Lung (tissue), 12 donors: ENCODE results near the gene WBP4. TPM values are rescaled to one million over a fixed set of nuclear protein-coding genes. Genes with fewer than 3 reads are reported as not detected.

ENCODE experiments used
- ATAC-seq: fragments of 200-7000 bp; cut with Tn5 transposase; one replicate; pipeline ENCODE4 v1.9.1; 2020; ENCODE audit warnings: moderate number of reproducible peaks; ENCODE audit not compliant: insufficient read depth, low FRiP score
- DNase-seq, 3 donors: peaks; one replicate each; pipeline ENCODE4 v3.0.0-alpha.2; 2013 to 2017
- H3K27ac ChIP-seq, 2 donors: one replicate each; pipeline ENCODE4 v1.5.1; 2013; ENCODE audit warnings: mild to moderate bottlenecking in 2 of 2, moderate library complexity in 2 of 2, control low read depth in 1 of 2, inconsistent platforms in 1 of 2, low read depth in 1 of 2, low read length in 1 of 2
- H3K27me3 ChIP-seq, 3 donors: one replicate each; pipeline ENCODE4 v1.5.1; 2013; ENCODE audit warnings: low read length in 2 of 3; ENCODE audit not compliant: control insufficient read depth in 3 of 3, insufficient read depth in 3 of 3
- H3K36me3 ChIP-seq, 4 donors: one replicate each; pipeline ENCODE4 v1.5.1; 2013; ENCODE audit warnings: low read length in 4 of 4, mild to moderate bottlenecking in 1 of 4, moderate library complexity in 1 of 4; ENCODE audit not compliant: control insufficient read depth in 4 of 4, insufficient read depth in 4 of 4
- H3K4me1 ChIP-seq, 5 donors: one replicate each; pipeline ENCODE4 v1.5.1; 2013; ENCODE audit warnings: low read length in 5 of 5, mild to moderate bottlenecking in 2 of 5, moderate library complexity in 1 of 5; ENCODE audit not compliant: control insufficient read depth in 5 of 5, insufficient read depth in 5 of 5
- H3K4me3 ChIP-seq: one replicate; pipeline ENCODE4 v1.5.1; 2013; ENCODE audit warnings: mild to moderate bottlenecking, control low read depth, moderate library complexity
- H3K9ac ChIP-seq, 2 donors: one replicate each; pipeline ENCODE4 v1.5.1; 2013; ENCODE audit warnings: low read length in 2 of 2, control low read depth in 1 of 2; ENCODE audit not compliant: insufficient read depth in 1 of 2
- H3K9me3 ChIP-seq, 4 donors: one replicate each; pipeline ENCODE4 v1.5.1; 2013; ENCODE audit warnings: low read length in 3 of 4, mild to moderate bottlenecking in 1 of 4, moderate library complexity in 1 of 4; ENCODE audit not compliant: control insufficient read depth in 4 of 4, insufficient read depth in 3 of 4
- WGBS, 2 donors: extraction: QIAGEN DNeasy Blood & Tissue Kit; methylation state at CpG; one replicate each; pipeline ENCODE4 v1.1.7; 2013; 5-methylcytosine and 5-hydroxymethylcytosine counted together
- polyA plus RNA-seq, 2 donors: library from polyadenylated mRNA; stranded (reverse); fragments of 200-250 nt; gene quantifications; one replicate each; pipeline ENCODE4 v1.2.1, GENCODE V29; 2013
- total RNA-seq, 2 donors: library from RNA; depleted of rRNA in 1 of 2; stranded (reverse); fragments of >200 nt in 1 of 2; gene quantifications; one replicate each; pipeline ENCODE4 v1.2.1, GENCODE V29; 2014 to 2021
- TF ChIP-seq, protein P1 (sequence below): IDR thresholded peaks from 2 replicates; pipeline ENCODE4 v1.5.1; 2012; ENCODE audit warnings: mild to moderate bottlenecking; ENCODE audit errors: control extremely low read depth, extremely low read depth
- donor health status: control.
- donor health status: control.
- donor health status: Bipolar disorder and iron deficiency.
- donor health status: healthy.
- donor health status: DM: yes; HTN: yes; CAD: no.

WBP4 gene
- total and polyA plus RNA-seq, 4 donors, result 7.9 to 12.4 (median 9.4) TPM

DNA sequence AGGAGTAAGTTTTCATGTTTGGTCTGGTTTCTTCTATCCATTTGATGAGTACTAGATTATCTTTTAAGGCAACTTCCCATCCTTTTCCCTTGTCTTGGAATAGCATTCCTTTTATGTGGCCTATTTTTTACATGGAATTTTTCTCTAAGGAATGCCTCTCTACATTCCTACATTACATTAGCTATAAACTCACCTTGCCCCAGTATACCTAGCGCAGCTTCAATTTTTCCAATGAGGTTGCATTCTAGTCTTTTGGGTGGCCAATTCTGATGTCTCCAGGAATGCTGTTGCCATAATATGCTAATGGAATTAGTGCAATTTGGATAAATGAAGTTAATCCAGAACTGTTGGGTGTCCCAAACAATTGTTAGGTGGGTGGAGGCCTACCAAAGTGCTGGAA, 37.5 kb downstream of the WBP4 start:
- no peak overlapping the region for H3K9ac ChIP-seq
- no peaks in the 10 kb centered on the region for H3K9me3 ChIP-seq
- H3K4me1 ChIP-seq, result peaks cover 0 to 5% (median 0%) of the 10 kb centered on the region in 5 donors
- DNase-seq (no peak), ATAC-seq (no peak)
- WGBS, 2 donors, result 95 to 100% methylated on average over 1 of the region's 1 CpG
- no peaks in the 10 kb centered on the region for H3K27me3 ChIP-seq
- no peak overlapping the region for H3K27ac ChIP-seq
- H3K4me3 ChIP-seq, result no peak overlapping the region
- TF ChIP-seq, protein P1, sequence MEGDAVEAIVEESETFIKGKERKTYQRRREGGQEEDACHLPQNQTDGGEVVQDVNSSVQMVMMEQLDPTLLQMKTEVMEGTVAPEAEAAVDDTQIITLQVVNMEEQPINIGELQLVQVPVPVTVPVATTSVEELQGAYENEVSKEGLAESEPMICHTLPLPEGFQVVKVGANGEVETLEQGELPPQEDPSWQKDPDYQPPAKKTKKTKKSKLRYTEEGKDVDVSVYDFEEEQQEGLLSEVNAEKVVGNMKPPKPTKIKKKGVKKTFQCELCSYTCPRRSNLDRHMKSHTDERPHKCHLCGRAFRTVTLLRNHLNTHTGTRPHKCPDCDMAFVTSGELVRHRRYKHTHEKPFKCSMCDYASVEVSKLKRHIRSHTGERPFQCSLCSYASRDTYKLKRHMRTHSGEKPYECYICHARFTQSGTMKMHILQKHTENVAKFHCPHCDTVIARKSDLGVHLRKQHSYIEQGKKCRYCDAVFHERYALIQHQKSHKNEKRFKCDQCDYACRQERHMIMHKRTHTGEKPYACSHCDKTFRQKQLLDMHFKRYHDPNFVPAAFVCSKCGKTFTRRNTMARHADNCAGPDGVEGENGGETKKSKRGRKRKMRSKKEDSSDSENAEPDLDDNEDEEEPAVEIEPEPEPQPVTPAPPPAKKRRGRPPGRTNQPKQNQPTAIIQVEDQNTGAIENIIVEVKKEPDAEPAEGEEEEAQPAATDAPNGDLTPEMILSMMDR, result no peak
- no peaks in the 10 kb centered on the region for H3K36me3 ChIP-seq

GRCh38 chr13:41099986-41100385, 38.7 kb downstream of the WBP4 start:
- ATAC-seq, result no peak
- Histone ChIP-seq H3K9ac (no peak overlapping the region), H3K4me1 (peaks cover 0 to 5% (median 0%) of the 10 kb centered on the region in 5 donors), H3K4me3 (no peak overlapping the region), H3K27ac (no peak overlapping the region), H3K9me3 (no peaks in the 10 kb centered on the region), H3K36me3 (no peaks in the 10 kb centered on the region), H3K27me3 (no peaks in the 10 kb centered on the region)
- peak in 2 of 3 donors; percentile 9 to 26 for DNase-seq
- TF ChIP-seq, protein P1, result no peak

- Histone ChIP-seq H3K4me3 (no peak overlapping the region), H3K4me1 (no peaks in the 10 kb centered on the region), H3K9ac (no peak overlapping the region), H3K9me3 (no peaks in the 10 kb centered on the region), H3K27ac (no peak overlapping the region), H3K36me3 (no peaks in the 10 kb centered on the region), H3K27me3 (no peaks in the 10 kb centered on the region)
- DNase-seq, result no peak
- WGBS, 2 donors, result 89 to 96% methylated on average over 15 of the region's 15 CpGs
- ATAC-seq, result no peak
- TF ChIP-seq, protein P1, result no peak
Observed at GRCh38 chr13:41107104-41107571, 45.8 kb downstream of the WBP4 start.

DNA sequence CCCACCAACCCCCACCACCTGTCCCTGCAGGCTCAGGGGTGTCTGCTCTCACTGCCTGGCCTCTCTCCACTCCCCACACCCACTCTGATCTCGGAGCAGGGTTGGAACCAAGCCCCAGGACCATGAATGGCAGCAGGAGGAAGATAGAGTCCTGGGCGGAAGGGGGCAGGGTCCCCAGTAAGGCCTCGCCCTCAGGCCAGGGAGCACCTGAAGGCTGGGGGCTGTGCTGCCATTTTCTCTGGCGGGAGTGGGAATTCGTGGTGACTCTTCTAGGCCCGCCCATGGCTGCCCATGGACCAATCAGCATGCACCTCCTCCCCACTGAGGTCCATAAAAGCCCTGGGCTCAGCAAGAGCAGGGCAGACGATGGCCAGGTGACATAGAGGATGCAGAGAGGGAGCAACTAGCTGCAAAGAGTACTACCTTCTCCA, 46.3 kb downstream of the WBP4 start:
- H3K4me3 ChIP-seq, result no peak overlapping the region
- no peak overlapping the region for H3K9ac ChIP-seq
- no peaks in the 10 kb centered on the region for H3K4me1 ChIP-seq
- ATAC-seq (no peak), DNase-seq (no peak)
- H3K27ac ChIP-seq, result no peak overlapping the region
- 89 to 93% methylated on average over 7 of the region's 7 CpGs for whole genome bisulfite sequencing, 2 donors
- no peaks in the 10 kb centered on the region for H3K9me3 ChIP-seq
- TF ChIP-seq, protein P1, result no peak
- no peaks in the 10 kb centered on the region for H3K36me3 ChIP-seq
- no peaks in the 10 kb centered on the region for H3K27me3 ChIP-seq
